HG03097 (cell line): Measurements from ENCODE around the gene MOV10L1.
"Not testable (repeated sequence)": the region's sequence is repeated elsewhere in the genome, so short reads cannot be mapped to it uniquely, and the experiment has no call there.

Source experiments
- ATAC-seq: cut with Tn5 transposase; IDR thresholded peaks from one replicate; pipeline ENCODE4 v1.9.1; 2021; ENCODE audit not compliant: unreplicated experiment, low FRiP score

The MOV10L1 gene

DNA sequence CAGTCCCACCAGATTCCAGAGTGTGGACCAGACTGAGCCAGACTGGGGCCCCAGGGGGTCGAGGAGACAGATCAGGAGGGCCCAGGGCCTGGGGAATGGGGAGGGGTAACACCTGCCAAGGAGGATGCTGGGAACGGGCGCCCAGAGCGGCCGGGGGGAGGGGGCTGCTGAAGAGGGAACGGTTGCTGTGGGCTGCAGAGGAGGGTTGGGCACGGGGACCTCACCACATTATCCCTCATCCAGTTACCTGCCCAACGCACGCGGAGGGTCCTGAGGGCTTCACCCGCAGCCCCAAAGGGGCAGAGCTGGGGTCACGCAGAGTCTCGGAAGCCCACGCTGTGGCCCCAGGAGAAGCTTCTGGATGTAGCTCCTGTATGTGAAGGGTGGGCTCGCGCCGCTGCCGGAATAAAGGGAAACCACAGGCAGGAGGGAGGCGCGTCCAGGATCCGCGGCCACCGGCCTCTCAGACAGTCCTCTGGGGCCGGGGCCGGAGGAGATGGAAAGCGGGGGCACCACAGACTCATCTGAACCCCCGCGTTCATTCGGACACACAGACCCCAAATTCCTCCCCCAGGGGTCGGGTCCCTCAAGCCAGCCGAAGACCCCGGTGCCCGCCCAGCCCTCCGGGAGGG lies 110.1 kb downstream of the MOV10L1 start:
- ATAC-seq = no peak

DNA sequence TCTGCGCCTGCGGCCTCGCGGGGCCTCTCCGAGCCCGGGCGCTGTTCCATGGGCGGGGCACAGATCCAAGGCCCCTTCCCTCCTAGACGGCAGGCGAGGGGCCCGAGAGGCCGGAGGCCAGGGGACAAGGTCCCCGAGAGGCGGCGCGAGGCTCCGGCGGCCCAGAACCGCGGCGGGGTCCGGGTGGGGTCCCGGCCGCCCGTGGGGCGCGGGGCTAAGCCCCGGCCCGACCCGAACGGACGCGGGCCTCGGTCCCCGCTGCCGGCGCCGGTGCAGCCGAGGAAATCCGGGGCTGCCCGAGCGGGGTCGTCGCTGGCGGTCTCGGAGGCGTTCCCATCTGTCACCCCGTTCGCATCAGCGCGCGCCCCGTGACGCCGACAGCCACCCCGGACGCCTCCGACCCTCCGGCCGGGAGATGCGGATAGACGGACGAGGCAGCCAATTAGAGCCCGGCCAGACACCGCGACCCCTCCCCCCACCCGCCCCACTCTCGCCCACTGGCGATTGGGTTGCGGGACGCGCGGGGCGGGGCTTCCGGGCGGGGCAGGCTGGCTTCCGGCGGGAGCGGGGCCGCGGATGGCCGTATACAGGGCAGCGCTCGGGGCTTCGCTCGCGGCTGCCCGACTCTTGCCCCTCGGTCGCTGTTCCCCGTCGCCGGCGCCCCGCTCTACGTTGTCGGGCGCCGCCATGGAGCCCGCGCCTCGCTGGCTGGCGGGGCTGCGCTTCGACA lies 110.8 kb downstream of the MOV10L1 start, which contains the start of gene SELENOO:
SELENOO (plus strand) TSS at position 551 of the 730 bp plus-strand sequence; CDS start at position 577, 26 bp downstream.
- peak; percentile 55 for ATAC-seq

DNA sequence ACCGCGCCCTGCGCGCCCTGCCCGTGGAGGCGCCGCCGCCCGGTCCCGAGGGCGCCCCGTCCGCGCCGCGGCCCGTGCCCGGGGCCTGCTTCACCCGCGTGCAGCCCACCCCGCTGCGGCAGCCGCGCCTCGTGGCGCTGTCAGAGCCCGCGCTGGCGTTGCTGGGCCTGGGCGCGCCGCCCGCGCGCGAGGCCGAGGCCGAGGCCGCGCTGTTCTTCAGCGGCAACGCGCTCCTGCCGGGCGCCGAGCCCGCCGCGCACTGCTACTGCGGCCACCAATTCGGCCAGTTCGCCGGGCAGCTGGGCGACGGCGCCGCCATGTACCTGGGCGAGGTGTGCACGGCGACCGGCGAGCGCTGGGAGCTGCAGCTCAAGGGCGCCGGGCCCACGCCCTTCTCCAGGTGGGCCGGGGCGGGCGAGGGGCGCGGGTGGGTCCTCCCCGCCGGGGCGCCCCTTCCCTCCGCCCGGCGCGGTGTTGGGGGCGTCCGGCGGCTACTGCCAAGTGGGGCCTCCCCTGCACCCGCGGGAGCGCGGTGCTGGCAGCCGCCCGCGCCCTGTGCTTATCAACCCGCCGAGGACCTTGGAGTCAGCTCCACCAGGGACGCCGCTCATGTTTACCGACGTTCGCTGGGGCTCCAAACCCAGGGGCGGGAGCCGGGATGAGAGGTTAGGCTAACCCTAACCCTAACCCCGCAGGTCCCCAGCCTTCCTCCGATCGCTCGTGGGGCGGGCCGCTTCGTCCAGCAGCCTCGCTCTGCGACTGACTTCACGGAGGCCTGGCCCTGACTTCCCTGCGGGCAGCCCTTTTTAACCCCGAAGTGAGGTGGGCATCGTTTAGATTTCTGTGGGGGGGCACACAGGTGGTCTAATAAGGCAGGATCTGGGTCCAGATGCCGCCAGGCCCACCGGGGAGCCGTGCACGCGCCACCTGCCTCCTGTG lies 111.7 kb downstream of the MOV10L1 start:
- ATAC-seq = peak; percentile 22

DNA sequence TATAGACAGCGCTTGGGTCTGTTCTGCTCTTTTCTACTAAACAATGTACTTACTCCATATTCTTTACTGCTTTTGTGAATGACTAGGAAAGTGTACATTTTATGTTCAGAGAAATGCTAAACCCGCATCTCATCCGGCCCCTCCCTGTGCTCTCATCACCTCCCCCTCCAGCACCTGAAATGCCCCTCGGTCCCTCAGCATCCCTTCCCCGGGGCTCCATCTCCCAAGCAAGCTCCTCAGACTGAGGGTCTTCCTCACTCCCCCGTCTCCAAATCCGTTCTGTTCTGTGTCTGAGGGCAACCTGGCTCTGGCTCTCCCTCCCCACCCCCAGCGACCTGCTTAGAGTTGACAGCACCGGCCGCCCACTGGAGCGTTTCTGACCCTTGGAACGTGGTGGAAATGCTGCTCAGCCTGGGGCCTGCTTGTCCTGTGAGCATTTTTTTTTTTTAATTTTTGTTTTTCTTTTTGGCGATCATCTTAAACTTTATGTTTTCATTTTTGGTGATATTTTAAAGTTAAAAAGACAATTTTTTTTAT lies 112.4 kb downstream of the MOV10L1 start:
- ATAC-seq = no peak

DNA sequence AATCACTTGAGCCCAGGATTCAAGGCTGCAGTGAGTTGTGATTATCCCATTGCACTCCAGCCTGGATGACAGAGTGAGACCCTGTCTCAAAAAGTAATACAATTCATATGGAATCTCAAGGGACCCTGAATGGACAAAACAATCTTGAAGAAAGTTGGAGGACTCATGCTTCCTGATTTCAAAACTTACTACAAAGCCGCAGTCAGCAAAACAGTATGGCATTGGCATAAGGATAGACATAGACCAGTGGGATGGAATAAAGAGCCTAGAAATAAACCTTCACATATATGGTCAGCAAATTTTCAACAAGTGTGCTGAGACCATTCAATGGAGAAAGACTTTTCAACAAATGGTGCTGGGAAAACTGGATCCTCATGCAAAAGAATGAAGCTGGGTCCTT lies 113.5 kb downstream of the MOV10L1 start:
- ATAC-seq = no peak

DNA sequence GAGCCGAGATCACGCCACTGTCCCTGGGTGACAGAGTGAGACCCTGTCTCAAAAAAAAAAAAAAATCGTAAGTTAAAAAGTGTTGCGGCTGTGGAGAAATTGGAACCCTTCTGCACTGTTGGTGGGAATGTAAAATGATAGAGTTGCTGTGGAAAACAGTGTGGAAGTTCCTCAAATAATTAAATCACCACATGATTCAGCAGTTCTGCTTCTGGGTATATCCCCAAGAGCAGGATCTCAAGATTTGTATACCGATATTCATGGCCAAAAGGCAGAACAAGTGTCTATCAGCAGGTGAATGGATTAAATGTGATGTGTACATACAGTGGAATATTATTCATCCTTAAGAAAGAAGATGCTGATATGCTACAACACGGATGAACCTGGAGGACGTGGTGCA lies 114.8 kb downstream of the MOV10L1 start:
- no peak for ATAC-seq

DNA sequence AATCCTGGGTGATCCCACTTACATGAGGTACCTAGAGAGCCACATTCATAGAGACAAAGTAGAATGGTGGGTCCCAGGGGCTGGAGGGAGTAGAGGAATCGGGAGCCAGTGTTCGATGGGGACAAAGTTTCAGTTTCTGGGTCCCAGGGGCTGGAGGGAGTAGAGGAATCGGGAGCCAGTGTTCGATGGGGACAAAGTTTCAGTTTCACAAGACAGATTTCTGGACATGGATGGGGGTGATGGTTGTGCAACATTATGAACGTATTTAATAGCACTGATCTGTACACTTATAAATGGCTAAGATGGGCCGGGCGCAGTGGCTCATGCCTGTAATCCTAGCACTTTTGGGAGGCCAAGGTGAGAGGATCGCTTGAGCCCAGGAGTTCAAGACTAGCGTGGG lies 115.2 kb downstream of the MOV10L1 start:
- not testable (repeated sequence) for ATAC-seq

DNA sequence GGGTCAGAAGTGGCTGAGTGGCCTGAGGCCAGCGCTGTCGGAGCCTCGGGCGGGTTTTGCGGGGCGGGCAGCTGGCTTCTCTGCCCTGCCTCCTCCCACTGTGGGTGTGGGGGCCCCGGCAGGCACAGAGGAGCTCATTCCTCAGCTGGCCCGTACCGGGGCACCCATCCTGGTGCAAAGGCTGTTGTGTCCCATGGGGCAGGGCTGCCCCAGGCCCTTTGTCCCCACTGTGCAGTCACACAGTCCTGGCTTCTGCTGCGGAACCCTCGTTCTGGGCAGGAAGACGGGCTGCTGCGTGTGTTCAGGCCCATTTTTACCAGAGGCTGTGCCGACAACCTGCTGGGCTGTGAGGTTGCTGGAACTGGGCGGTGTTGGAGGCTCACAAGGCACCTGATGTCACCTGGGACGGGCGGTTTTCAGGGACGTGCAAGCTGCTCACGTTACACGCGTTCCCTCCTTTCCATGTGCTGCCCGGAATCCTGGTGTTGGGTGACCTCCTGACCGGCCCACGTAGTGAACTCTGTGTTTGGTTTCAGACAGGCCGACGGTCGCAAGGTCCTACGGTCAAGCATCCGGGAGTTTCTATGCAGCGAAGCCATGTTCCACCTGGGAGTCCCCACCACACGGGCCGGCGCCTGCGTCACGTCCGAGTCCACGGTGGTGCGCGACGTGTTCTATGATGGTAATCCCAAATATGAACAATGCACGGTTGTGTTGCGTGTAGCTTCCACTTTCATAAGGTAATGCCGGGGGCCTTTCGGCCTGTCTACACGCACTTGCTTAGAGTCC lies 116.2 kb downstream of the MOV10L1 start:
- ATAC-seq = no peak

DNA sequence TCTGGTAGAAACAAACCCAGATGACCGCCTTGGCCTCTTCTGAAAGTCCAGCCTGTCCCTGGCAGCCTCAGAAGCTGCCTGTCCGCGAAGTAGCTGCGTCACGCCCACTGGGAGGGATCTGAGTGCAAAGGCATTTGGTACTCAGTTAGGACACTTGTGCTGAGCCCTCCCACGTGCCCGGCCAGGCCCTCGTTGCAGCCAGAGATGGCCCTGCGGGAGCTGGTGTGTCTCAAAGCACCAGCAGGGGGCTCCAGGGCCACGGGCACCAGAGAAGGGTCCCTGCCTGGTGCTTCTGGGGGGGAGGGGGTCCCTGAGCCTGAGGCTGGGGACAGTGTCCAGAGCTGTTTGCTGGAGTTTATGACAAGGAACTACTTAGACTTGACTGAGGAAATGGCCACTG lies 116.8 kb downstream of the MOV10L1 start:
- ATAC-seq = no peak

DNA sequence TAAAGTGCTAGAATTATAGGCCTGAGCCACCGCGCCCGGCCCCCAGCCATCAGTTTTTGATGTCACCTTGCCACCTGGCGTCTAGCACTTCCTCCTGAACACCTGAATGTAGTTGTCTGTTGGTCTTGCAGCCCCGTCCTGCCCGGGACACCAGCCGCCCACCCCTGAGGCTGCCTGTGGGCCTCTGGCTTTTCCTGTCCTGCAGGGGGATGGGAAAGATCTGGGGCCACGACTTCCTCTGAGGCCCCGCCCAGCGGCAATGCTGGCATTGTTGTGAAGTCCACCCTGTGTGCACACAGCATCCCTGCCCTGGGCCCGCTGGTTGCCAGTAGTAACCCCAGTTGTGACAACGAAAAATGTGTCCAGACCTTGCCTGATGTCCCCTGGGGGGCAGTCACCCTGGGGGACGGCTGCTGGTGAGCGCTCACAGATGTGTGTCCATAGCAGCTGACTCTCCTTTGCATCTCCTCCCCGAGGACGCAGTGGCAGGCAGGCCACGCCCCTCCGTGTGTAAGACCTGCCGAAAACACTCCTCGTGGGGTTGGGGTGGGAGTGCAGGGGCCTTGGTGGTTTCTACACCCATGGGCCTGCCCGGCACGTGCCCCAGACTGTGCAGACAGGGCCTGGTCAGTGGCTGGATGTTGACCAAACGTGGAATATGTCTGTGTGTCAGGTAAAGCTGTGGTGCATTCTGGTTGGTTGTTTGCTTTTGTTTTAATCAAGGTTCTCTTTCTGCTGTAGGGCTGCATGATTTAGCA lies 117.8 kb downstream of the MOV10L1 start:
- no peak for ATAC-seq

DNA sequence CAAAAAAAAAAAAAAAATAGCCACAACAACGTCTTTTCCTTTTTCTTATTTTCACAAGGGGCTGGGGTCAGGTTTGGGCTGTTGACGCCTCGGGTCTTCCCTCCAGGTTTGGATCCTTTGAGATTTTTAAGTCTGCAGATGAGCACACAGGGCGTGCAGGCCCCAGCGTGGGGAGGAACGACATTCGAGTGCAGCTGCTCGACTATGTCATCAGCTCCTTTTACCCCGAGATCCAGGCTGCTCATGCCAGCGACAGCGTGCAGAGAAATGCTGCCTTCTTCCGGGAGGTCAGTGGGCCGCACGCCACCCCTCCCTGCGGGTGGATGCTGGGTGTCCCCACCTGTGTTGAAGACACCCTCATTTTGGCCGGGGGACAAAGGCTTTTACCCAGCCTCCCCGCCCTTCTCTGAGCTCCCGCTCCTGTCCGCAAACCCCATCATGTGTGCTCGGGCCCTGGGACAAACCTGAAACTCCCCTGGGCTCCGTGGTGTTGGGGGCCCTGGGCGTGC lies 118.7 kb downstream of the MOV10L1 start:
- ATAC-seq = no peak

DNA sequence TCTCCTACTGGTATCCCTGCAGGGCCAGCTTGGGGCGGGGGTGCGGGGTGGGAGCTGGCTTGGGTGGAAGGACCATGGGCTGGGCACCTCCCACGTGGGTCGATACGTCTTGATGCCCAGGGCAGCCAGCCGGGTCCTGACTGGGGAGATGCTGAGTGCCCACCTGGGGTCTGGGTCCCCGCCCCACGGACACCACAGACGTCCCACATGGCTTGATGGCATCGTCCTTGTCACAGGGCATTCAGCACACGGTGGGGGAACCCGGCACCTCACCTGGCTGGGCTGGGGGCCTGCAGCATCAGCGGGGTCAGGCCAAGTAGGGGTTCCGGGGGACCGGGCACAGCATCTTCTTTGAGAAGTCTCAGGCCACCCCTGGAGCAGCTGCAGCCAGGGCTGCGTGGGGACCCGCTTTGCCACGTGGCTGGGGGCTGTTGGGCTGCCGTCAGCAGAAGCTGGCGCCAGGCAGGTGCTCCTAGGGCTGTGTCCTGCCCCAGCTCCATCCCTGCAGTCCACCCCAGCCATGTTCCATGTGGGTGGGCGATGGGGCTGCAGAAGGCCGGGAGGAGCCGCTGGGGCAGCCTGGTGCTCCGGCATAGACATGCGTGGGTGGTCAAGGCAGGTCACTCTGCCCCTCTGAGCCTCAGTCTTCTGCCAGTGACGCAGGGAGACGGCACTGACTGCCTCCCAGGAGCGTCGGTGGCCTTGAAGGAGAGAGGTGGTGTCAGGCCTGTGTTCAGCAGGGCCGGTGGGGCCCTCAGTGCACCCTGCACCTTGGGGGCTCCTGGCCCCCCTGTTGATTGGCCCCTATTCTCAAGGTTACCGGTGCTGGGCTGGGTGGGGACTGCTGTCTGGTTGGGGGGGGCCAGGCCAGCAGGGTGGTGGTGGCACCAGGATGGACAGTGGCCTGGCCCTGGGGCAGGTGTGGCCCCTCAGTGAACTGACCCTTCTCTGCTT lies 119.4 kb downstream of the MOV10L1 start:
- ATAC-seq = no peak

DNA sequence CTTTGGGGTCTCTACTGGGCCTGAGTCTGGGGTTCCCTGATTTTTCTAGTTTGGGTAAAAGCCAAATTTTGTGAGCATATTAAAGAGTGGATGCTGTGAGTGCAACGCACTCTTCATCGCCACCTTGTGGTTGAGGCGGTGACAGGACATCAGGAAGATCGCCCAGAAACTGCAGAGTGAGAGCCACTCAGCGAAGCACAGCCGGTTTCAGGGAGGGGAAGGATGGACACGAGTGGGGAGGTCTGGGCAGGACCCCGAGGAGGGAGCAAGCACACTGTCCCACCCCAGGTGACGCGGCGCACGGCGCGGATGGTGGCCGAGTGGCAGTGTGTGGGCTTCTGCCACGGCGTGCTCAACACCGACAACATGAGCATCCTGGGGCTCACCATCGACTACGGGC lies 120.1 kb downstream of the MOV10L1 start:
- no peak for ATAC-seq

DNA sequence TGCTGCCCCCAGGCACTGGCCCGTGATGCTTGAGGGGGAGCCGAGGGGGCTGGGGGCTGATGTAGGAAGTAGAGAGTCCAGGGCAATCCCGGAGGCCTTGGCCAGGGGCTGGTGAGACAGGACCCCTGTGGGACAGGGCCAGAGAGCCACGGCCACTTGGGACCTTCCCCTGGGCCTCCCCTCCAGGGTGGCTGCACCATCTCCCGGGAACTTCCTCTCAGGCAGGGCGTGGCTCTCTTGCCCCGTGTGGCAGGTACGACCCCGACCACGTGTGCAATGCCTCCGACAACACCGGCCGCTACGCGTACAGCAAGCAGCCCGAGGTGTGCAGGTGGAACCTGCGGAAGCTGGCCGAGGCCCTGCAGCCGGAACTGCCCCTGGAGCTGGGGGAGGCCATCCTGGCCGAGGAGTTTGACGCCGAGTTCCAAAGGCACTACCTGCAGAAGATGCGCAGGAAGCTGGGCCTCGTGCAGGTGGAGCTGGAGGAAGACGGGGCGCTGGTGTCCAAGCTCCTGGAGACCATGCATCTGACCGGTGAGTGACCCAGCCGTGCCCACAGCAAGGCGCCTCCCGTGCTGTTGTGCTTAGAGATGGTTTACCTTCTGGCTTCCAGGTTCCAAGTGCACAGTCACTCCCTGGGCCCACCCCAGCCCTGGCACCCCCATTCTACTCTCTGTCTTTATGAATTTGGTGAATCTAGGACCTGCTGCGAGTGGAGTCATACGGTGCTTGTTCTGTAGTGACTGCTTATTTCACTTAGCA lies 120.8 kb downstream of the MOV10L1 start:
- ATAC-seq = no peak

DNA sequence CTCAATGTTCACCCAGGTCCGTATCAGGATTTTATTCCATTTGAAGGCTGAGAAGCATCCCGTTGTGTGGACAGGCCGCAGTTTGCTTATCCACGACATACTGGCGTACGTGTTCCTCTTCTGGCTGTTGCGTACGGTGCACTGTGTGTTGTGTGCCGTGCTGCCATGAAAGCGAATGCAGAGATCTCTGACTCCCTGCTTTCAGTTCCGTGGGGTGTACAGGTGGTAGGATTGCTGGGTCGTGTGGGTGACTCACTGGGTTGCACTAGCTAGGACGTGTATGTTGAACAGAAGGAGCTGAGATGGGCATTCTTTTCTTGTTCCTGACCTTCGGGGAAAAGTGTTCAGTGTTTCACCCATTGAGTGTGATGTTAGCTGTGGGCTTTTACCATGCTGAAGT lies 121.3 kb downstream of the MOV10L1 start:
- no peak for ATAC-seq
